RKO (cell line): ENCODE results near the gene PPP1R7.
"Not testable (repeated sequence)": the region's sequence is repeated elsewhere in the genome, so short reads cannot be mapped to it uniquely, and the experiment has no call there.

Source experiments
- DNase-seq: peaks from one replicate; pipeline ENCODE4 v3.0.0-alpha.2; 2016; ENCODE audit warnings: low spot score

The PPP1R7 gene

GRCh38 chr2:241197246-241197645, 47.0 kb downstream of the PPP1R7 start:
- not testable (repeated sequence) for DNase-seq

GRCh38 chr2:241197947-241198346, 47.7 kb downstream of the PPP1R7 start:
- DNase-seq: no peak

- DNase-seq: no peak
Observed at GRCh38 chr2:241198381-241199279, 48.4 kb downstream of the PPP1R7 start.

GRCh38 chr2:241199286-241199685, 49.0 kb downstream of the PPP1R7 start:
- DNase-seq: no peak

- DNase-seq: no peak
Observed at GRCh38 chr2:241199897-241200821, 49.9 kb downstream of the PPP1R7 start.

GRCh38 chr2:241200822-241201395, 50.6 kb downstream of the PPP1R7 start:
- no peak for DNase-seq

- DNase-seq: no peak
Observed at GRCh38 chr2:241201445-241202267, 51.4 kb downstream of the PPP1R7 start.

GRCh38 chr2:241202268-241202585, 52.0 kb downstream of the PPP1R7 start:
- DNase-seq: no peak

GRCh38 chr2:241202681-241203080, 52.4 kb downstream of the PPP1R7 start:
- no peak for DNase-seq

GRCh38 chr2:241203218-241204009, 53.1 kb downstream of the PPP1R7 start:
- no peak for DNase-seq

- DNase-seq: no peak
Observed at GRCh38 chr2:241204010-241204384, 53.7 kb downstream of the PPP1R7 start.

GRCh38 chr2:241204490-241204889, 54.2 kb downstream of the PPP1R7 start:
- DNase-seq: no peak

GRCh38 chr2:241205086-241205485, 54.8 kb downstream of the PPP1R7 start:
- DNase-seq: no peak

- no peak for DNase-seq
Observed at GRCh38 chr2:241207151-241207550, 56.9 kb downstream of the PPP1R7 start.

- no peak for DNase-seq
Observed at GRCh38 chr2:241207641-241208040, 57.4 kb downstream of the PPP1R7 start.

- DNase-seq: no peak
Observed at GRCh38 chr2:241208058-241208457, 57.8 kb downstream of the PPP1R7 start.

GRCh38 chr2:241209271-241209670, 59.0 kb downstream of the PPP1R7 start:
- no peak for DNase-seq

- DNase-seq: no peak
Observed at GRCh38 chr2:241211276-241211675, 61.0 kb downstream of the PPP1R7 start.

GRCh38 chr2:241213041-241213440, 62.8 kb downstream of the PPP1R7 start:
- DNase-seq: no peak

GRCh38 chr2:241213567-241213966, 63.3 kb downstream of the PPP1R7 start:
- DNase-seq: no peak

GRCh38 chr2:241214209-241214608, 63.9 kb downstream of the PPP1R7 start:
- no peak for DNase-seq
